ENCODE data around the gene XAB2. TPM values are rescaled to one million over a fixed set of nuclear protein-coding genes. Genes with fewer than 3 reads are reported as not detected.

The XAB2 gene
- total RNA-seq, 3 donors from 2014 or later = 41.3 to 49.0 (median 41.9) TPM

- Histone ChIP-seq H3K9me3 (no peaks in the 10 kb centered on the region), H3K4me3 (no peak overlapping the region), H3K27me3 (no peaks in the 10 kb centered on the region), H3K36me3 (no peaks in the 10 kb centered on the region), H3K27ac (no peak overlapping the region), H3K4me1 (peaks cover 5 to 19% of the 10 kb centered on the region in 2 donors)
- intact Hi-C loops (cut with DNase I; ENCODE audit: low total_unique reads) = no loop called here
- TF ChIP-seq CTCF (IDR thresholded peaks at IDR 0.05) (no peak), POLR2A (IDR thresholded peaks at IDR 0.05) (no peak), POLR2AphosphoS5 (IDR thresholded peaks at IDR 0.05) (no peak)
- DNase-seq (ENCODE audit: low spot score in 2 of 2) = no peak
Observed at GRCh38 chr19:7632340-7633203, 3.2 kb upstream of the XAB2 start.

GRCh38 chr19:7631577-7631976 is 2.2 kb upstream of the XAB2 start:
- H3K4me3 ChIP-seq = no peak overlapping the region
- TF ChIP-seq CTCF (IDR thresholded peaks at IDR 0.05) (no peak), POLR2A (IDR thresholded peaks at IDR 0.05) (no peak), POLR2AphosphoS5 (IDR thresholded peaks at IDR 0.05) (no peak)
- no peaks in the 10 kb centered on the region for H3K27me3 ChIP-seq
- H3K9me3 ChIP-seq = no peaks in the 10 kb centered on the region
- H3K27ac ChIP-seq = no peak overlapping the region
- DNase-seq (ENCODE audit: low spot score in 2 of 2) = no peak
- intact Hi-C loops (cut with DNase I; ENCODE audit: low total_unique reads) = no loop called here
- no peaks in the 10 kb centered on the region for H3K36me3 ChIP-seq
- peaks cover 5 to 19% of the 10 kb centered on the region in 2 donors for H3K4me1 ChIP-seq

- peaks cover 5 to 19% of the 10 kb centered on the region in 2 donors for H3K4me1 ChIP-seq
- no peak for TF ChIP-seq CTCF (IDR thresholded peaks at IDR 0.05)
- TF ChIP-seq POLR2AphosphoS5 (IDR thresholded peaks at IDR 0.05) = no peak
- no peak for TF ChIP-seq POLR2A (IDR thresholded peaks at IDR 0.05)
- H3K36me3 ChIP-seq = no peaks in the 10 kb centered on the region
- no peaks in the 10 kb centered on the region for H3K27me3 ChIP-seq
- no peak for DNase-seq (ENCODE audit: low spot score in 2 of 2)
- H3K9me3 ChIP-seq = no peaks in the 10 kb centered on the region
- H3K27ac ChIP-seq = peak overlapping the region; percentile 89 to 95
- H3K4me3 ChIP-seq = peak overlapping the region; percentile 83 to 99 (median 92)
- intact Hi-C loops (cut with DNase I; ENCODE audit: low total_unique reads) = no loop called here
Observed at GRCh38 chr19:7628589-7629311, 595 bp downstream of the XAB2 start.

- DNase-seq (ENCODE audit: low spot score in 2 of 2) = no peak
- Histone ChIP-seq H3K27ac (no peak overlapping the region), H3K36me3 (peaks cover 7% of the 10 kb centered on the region), H3K9me3 (no peaks in the 10 kb centered on the region), H3K27me3 (no peaks in the 10 kb centered on the region), H3K4me3 (no peak overlapping the region), H3K4me1 (peaks cover 5 to 19% of the 10 kb centered on the region in 2 donors)
- no peak for TF ChIP-seq CTCF (IDR thresholded peaks at IDR 0.05)
- no peak for TF ChIP-seq POLR2AphosphoS5 (IDR thresholded peaks at IDR 0.05)
- TF ChIP-seq POLR2A (IDR thresholded peaks at IDR 0.05) = no peak
- intact Hi-C loops (cut with DNase I; ENCODE audit: low total_unique reads) = no loop called here
Observed at GRCh38 chr19:7627166-7627565, 2.2 kb downstream of the XAB2 start.
